Lower leg skin (tissue), 4 donors: ENCODE measurements around the gene UST. TPM values are rescaled to one million over a fixed set of nuclear protein-coding genes. Genes with fewer than 3 reads are reported as not detected.

Experiments
- DNase-seq, 2 donors: peaks; one replicate each; pipeline ENCODE4 v3.0.0-alpha.2; 2019; ENCODE audit warnings: low spot score in 2 of 2
- H3K4me3 ChIP-seq: fragments of 200-600 bp; sonication (generic); 2 replicates; pipeline ENCODE4 v1.5.1; 2017; ENCODE audit warnings: mild to moderate bottlenecking, low read depth; ENCODE audit not compliant: poor library complexity, severe bottlenecking
- CTCF ChIP-seq, 3 donors: fragments of 450-650 bp; IDR thresholded peaks; one replicate each; pipeline ENCODE4 v1.5.1; 2016; ENCODE audit warnings: antibody characterized with exemption in 3 of 3, mild to moderate bottlenecking in 3 of 3, moderate library complexity in 2 of 3
- POLR2A ChIP-seq, 2 donors: fragments of 450-650 bp; IDR thresholded peaks; one replicate each; pipeline ENCODE4 v1.6.1; 2016 to 2017; ENCODE audit warnings: antibody characterized with exemption in 2 of 2, mild to moderate bottlenecking in 1 of 2, moderate library complexity in 1 of 2
- WGBS, 2 donors: methylation state at CpG; one replicate each; pipeline ENCODE4 v1.1.5; 2018; 5-methylcytosine and 5-hydroxymethylcytosine counted together
- intact Hi-C: fragments of 100-400 bp; cut with DNase I; formaldehyde crosslinking; loops from one replicate; pipeline ENCODE4 v1.15.0; 2023; ENCODE audit warnings: low total_unique reads
- total RNA-seq, 4 donors: library from RNA; depleted of rRNA; stranded (reverse); fragments of >200 nt; gene quantifications; one replicate each; pipeline ENCODE4 v1.1.0, GENCODE V29; 2016

UST gene
- total RNA-seq, 4 donors from 2014 or later, result 12.2 to 21.7 (median 17.7) TPM

DNA sequence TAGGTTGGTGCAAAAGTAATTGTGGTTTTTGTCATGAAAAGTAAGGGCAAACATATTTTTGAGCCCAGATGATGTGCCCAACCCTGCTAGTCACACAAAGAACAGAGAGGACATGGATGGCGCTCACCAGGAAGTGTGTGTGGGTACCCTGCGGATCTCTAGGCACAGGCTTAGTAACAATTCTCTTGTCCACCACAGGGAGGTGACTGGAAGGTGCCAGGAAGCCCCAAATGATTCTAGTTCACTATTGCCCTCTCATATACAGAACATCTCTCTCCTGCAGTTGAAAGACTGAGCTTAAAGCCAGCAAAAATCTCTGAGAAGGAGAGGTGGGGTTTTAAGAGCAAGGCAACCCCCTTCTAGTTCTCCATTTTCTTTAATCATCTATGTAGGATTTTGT, 298.6 kb downstream of the UST start:
- no peak for DNase-seq
- intact Hi-C loops, result no loop called here
- 83 to 94% methylated on average over 2 of the region's 2 CpGs for WGBS, 2 donors
- TF ChIP-seq CTCF (IDR thresholded peaks at IDR 0.05) (no peak), POLR2A (IDR thresholded peaks at IDR 0.05) (no peak)
- H3K4me3 ChIP-seq, result no peak overlapping the region

DNA sequence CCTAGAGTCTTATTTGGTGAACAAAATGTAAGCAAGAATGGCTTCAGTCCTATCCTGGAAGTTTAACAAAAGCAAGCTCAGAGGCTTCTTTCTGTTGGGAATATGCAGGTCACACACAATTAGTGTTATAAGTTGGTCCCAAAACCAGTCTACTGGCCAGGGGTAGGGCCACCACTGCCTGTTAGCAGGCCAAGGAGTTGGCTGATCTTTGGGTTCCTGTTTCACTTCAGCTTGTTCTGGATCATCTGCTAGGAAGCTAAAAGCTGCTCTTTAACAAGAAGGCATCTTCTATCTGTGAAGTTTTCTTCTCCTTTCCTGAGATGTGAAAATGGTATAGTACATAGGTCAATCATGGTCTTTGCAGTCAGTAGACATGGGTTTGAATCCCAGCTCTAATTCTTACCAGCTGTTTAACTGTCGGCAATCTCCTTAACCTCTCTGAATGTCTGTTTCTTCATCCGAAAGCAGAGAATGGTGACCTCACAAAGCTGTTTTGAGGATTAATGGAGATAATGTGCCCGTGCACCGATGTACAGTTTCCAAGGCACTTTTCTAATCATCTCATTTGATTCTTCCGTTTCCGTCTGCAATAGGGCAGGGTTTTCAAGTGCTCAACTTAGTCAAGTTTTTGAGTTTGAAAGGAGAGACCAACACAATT, 299.5 kb downstream of the UST start:
- no peak overlapping the region for H3K4me3 ChIP-seq
- DNase-seq, result no peak
- TF ChIP-seq POLR2A (IDR thresholded peaks at IDR 0.05) (no peak), CTCF (IDR thresholded peaks at IDR 0.05) (no peak)
- intact Hi-C loops, result no loop called here
- WGBS, 2 donors, result 87 to 88% methylated on average over 6 of the region's 6 CpGs

DNA sequence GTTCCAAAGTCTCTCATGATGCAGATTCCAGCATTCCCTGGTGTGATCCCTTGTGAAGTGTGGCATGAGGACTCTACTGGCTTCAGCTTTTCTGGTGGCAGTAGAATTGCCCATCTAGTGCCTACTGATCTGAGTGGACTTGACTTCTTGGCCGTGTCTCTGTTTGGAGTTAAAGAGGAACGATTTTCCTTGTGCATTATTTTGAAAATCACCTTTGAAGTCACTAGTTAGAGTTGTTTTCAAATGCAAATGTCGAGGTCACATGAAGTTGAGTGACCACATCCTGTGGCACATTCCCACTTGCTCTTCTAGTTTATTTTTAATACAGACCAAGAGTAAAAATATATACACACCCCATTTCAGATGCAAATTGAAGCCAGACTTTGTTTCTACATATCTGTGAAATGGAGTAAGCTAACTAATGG, 300.0 kb downstream of the UST start:
- no peak for TF ChIP-seq POLR2A (IDR thresholded peaks at IDR 0.05)
- TF ChIP-seq CTCF (IDR thresholded peaks at IDR 0.05), result no peak
- intact Hi-C loops, result no loop called here
- H3K4me3 ChIP-seq, result no peak overlapping the region
- whole genome bisulfite sequencing, 2 donors, result 54 to 57% methylated on average over 3 of the region's 3 CpGs
- DNase-seq, result no peak

- intact Hi-C loops, result no loop called here
- H3K4me3 ChIP-seq, result no peak overlapping the region
- TF ChIP-seq POLR2A (IDR thresholded peaks at IDR 0.05) (no peak), CTCF (IDR thresholded peaks at IDR 0.05) (no peak)
- 79 to 80% methylated on average over 2 of the region's 2 CpGs for WGBS, 2 donors
- no peak for DNase-seq
Observed at GRCh38 chr6:149049230-149049629, 302.4 kb downstream of the UST start.

- 82 to 84% methylated on average over 1 of the region's 1 CpG for WGBS, 2 donors
- no peak for TF ChIP-seq POLR2A (IDR thresholded peaks at IDR 0.05)
- no peak for TF ChIP-seq CTCF (IDR thresholded peaks at IDR 0.05)
- no peak overlapping the region for H3K4me3 ChIP-seq
- DNase-seq, result no peak
- intact Hi-C loops, result no loop called here
Observed at GRCh38 chr6:149050160-149050559, 303.3 kb downstream of the UST start.
